Body of pancreas (tissue), 4 donors: ENCODE measurements around the gene CDR2. TPM values are rescaled to one million over a fixed set of nuclear protein-coding genes. Genes with fewer than 3 reads are reported as not detected.

Experiments
- ATAC-seq: fragments of 150-250 bp; one replicate; pipeline ENCODE4 v1.9.1; 2016
- DNase-seq, 4 donors: peaks; one replicate each; pipeline ENCODE4 v3.0.0-alpha.2; 2019
- H3K27ac ChIP-seq, 4 donors: fragments of 200-600 bp; sonication (generic); 1 replicate in 3 of 4; 2 replicates in 1 of 4; pipeline versions ENCODE4 v1.5.1 to v1.6.1; 2016 to 2019; ENCODE audit warnings: mild to moderate bottlenecking in 1 of 4, mixed read lengths in 1 of 4, moderate library complexity in 1 of 4
- H3K27me3 ChIP-seq, 2 donors: fragments of 200-600 bp; sonication (generic); one replicate each; pipeline ENCODE4 v1.6.0; 2016; ENCODE audit warnings: mild to moderate bottlenecking in 1 of 2
- H3K36me3 ChIP-seq, 2 donors: fragments of 200-600 bp; sonication (generic); replicated peaks in 1 of 2; 2 replicates each; pipeline ENCODE4 v1.5.1; 2016; ENCODE audit warnings: low read depth in 2 of 2; ENCODE audit not compliant: insufficient read depth in 1 of 2
- H3K4me1 ChIP-seq: fragments of 200-600 bp; sonication (generic); one replicate; pipeline ENCODE4 v1.6.0; 2016
- H3K4me3 ChIP-seq, 2 donors: fragments of 200-600 bp; sonication (generic); 1 replicate in 1 of 2; 2 replicates in 1 of 2; pipeline ENCODE4 v1.5.1; 2016 to 2019
- H3K9me3 ChIP-seq, 3 donors: fragments of 200-600 bp; sonication (generic); 1 replicate in 2 of 3; 2 replicates in 1 of 3; pipeline ENCODE4 v1.5.1; 2016
- CTCF ChIP-seq, 7 experiments: fragments of 450-650 bp in 4 of 7; fragments of 200-600 bp in 3 of 7; sonication (generic) in 3 of 7; IDR thresholded peaks; one replicate each; pipeline ENCODE4 v1.5.1; 2016 to 2019; ENCODE audit warnings: antibody characterized with exemption in 7 of 7
- POLR2A ChIP-seq, 3 donors: fragments of 450-650 bp; IDR thresholded peaks; one replicate each; pipeline ENCODE4 v1.6.1; 2016; ENCODE audit warnings: antibody characterized with exemption in 3 of 3, mild to moderate bottlenecking in 2 of 3
- WGBS, 2 donors: methylation state at CpG; one replicate each; pipeline ENCODE4 v1.1.5; 2017; 5-methylcytosine and 5-hydroxymethylcytosine counted together
- intact Hi-C: fragments of 100-400 bp; cut with DNase I; formaldehyde crosslinking; loops from one replicate; pipeline ENCODE4 v1.15.1; 2023
- total RNA-seq, 2 donors: library from RNA; depleted of rRNA; stranded (reverse); fragments of >200 nt; gene quantifications; one replicate each; pipeline ENCODE4 v1.1.0, GENCODE V29; 2016

Gene CDR2
- 10 to 100 TPM; 15.8 to 16.8 TPM for total RNA-seq

GRCh38 chr16:22374311-22375116, at the start of gene CDR2:
CDR2 (minus strand) TSS chr16:22374619; CDS start chr16:22374309, 310 bp downstream.
- intact Hi-C loops, result no loop called here
- ATAC-seq, result peak; percentile 96
- peak; percentile 98 to 99 (median 98) for DNase-seq
- Histone ChIP-seq H3K27ac (peak within 1 kb of the TSS; percentile 81 to 91 (median 84)), H3K27me3 (no peaks in the 10 kb centered on the region), H3K36me3 (no peaks in the 10 kb centered on the region), H3K4me3 (peak within 1 kb of the TSS; percentile 60 to 92), H3K9me3 (no peaks in the 10 kb centered on the region), H3K4me1 (peaks cover 46% of the 10 kb centered on the region)
- 0% methylated on average over 18 to 95 of the region's 96 CpGs for WGBS, 2 donors
- TF ChIP-seq CTCF (IDR thresholded peaks at IDR 0.05), result no peak
- peak; percentile 85 to 96 (median 89) for TF ChIP-seq POLR2A (IDR thresholded peaks at IDR 0.05)

GRCh38 chr16:22423716-22424115, 49.3 kb upstream of the CDR2 start:
- H3K27ac ChIP-seq, result no peak overlapping the region
- peaks cover 0 to 5% of the 10 kb centered on the region in 2 donors for H3K36me3 ChIP-seq
- no peak overlapping the region for H3K4me3 ChIP-seq
- no peak for TF ChIP-seq POLR2A (IDR thresholded peaks at IDR 0.05)
- TF ChIP-seq CTCF (IDR thresholded peaks at IDR 0.05), result no peak
- H3K27me3 ChIP-seq, result no peaks in the 10 kb centered on the region
- no peak for ATAC-seq
- intact Hi-C loops, result no loop called here
- no peak for DNase-seq
- H3K4me1 ChIP-seq, result peaks cover 18% of the 10 kb centered on the region
- WGBS, 2 donors, result 92 to 95% methylated on average over 12 of the region's 12 CpGs
- no peaks in the 10 kb centered on the region for H3K9me3 ChIP-seq

GRCh38 chr16:22421136-22421535, 46.7 kb upstream of the CDR2 start:
- Histone ChIP-seq H3K4me1 (peaks cover 16% of the 10 kb centered on the region), H3K36me3 (peaks cover 0 to 3% of the 10 kb centered on the region in 2 donors), H3K4me3 (no peak overlapping the region), H3K27me3 (no peaks in the 10 kb centered on the region), H3K27ac (no peak overlapping the region), H3K9me3 (no peaks in the 10 kb centered on the region)
- 89 to 93% methylated on average over 14 of the region's 14 CpGs for WGBS, 2 donors
- ATAC-seq (no peak), DNase-seq (no peak)
- intact Hi-C loops, result no loop called here
- TF ChIP-seq CTCF (IDR thresholded peaks at IDR 0.05) (no peak), POLR2A (IDR thresholded peaks at IDR 0.05) (no peak)

GRCh38 chr16:22420606-22421135, 46.3 kb upstream of the CDR2 start:
- ATAC-seq (no peak), DNase-seq (no peak)
- 91 to 93% methylated on average over 18 of the region's 18 CpGs for WGBS, 2 donors
- no peak overlapping the region for H3K4me3 ChIP-seq
- TF ChIP-seq CTCF (IDR thresholded peaks at IDR 0.05) (no peak), POLR2A (IDR thresholded peaks at IDR 0.05) (no peak)
- H3K4me1 ChIP-seq, result peaks cover 16% of the 10 kb centered on the region
- H3K27ac ChIP-seq, result no peak overlapping the region
- no peaks in the 10 kb centered on the region for H3K9me3 ChIP-seq
- intact Hi-C loops, result no loop called here
- no peaks in the 10 kb centered on the region for H3K27me3 ChIP-seq
- H3K36me3 ChIP-seq, result peaks cover 0 to 3% of the 10 kb centered on the region in 2 donors
